H1 (cell line): ENCODE data around the gene UBE2V1.

Experiments used
- ASH2L ChIP-seq: fragments of 200-600, 300-600 bp; sonication (generic); IDR thresholded peaks from one replicate; pipeline ENCODE4 v1.7.1; 2017; ENCODE audit warnings: low read length
- CEBPB ChIP-seq: IDR thresholded peaks from 2 replicates; pipeline ENCODE4 v1.6.1; 2012; ENCODE audit warnings: low read depth, low read length
- CHD2 ChIP-seq: IDR thresholded peaks from 2 replicates; pipeline ENCODE4 v1.6.1; 2012; ENCODE audit warnings: low read length, improper control_type of control experiment
- CTCF ChIP-seq, 3 experiments: IDR thresholded peaks; 1 replicate in 2 of 3; 2 replicates in 1 of 3; pipeline versions ENCODE4 v1.5.1 to v1.6.1; 2011; ENCODE audit warnings: low read length in 3 of 3, mild to moderate bottlenecking in 3 of 3, inconsistent platforms in 2 of 3, low read depth in 1 of 3, moderate library complexity in 1 of 3; ENCODE audit not compliant: insufficient read depth in 1 of 3; ENCODE audit errors: control extremely low read depth in 1 of 3
- EP300 ChIP-seq, 2 experiments: IDR thresholded peaks; 1 replicate in 1 of 2; 2 replicates in 1 of 2; pipeline ENCODE4 v1.6.1; 2011 to 2012; ENCODE audit warnings: low read depth in 2 of 2, low read length in 2 of 2, mild to moderate bottlenecking in 2 of 2, borderline replicate concordance in 1 of 2, inconsistent platforms in 1 of 2, moderate library complexity in 1 of 2
- HDAC2 ChIP-seq, 2 experiments: fragments of 300-600 bp in 1 of 2; sonication (generic) in 1 of 2; IDR thresholded peaks; 2 replicates each; pipeline ENCODE4 v1.6.1; 2011 to 2012; ENCODE audit warnings: low read depth in 2 of 2, low read length in 2 of 2, mild to moderate bottlenecking in 2 of 2, moderate library complexity in 2 of 2, borderline replicate concordance in 1 of 2, inconsistent platforms in 1 of 2
- PHF8 ChIP-seq: fragments of 200-600 bp; sonication (generic); conservative IDR thresholded peaks from 2 replicates; pipeline ENCODE4 v1.7.1; 2012; ENCODE audit warnings: low read depth, mild to moderate bottlenecking, inconsistent platforms, low read length, moderate library complexity
- POLR2AphosphoS5 ChIP-seq: IDR thresholded peaks from 2 replicates; pipeline ENCODE4 v1.6.1; 2011; ENCODE audit warnings: low read depth, low read length
- RBBP5 ChIP-seq: IDR thresholded peaks from 2 replicates; pipeline ENCODE4 v1.7.1; 2012; ENCODE audit warnings: low read depth, mild to moderate bottlenecking, inconsistent platforms, low read length, moderate library complexity, borderline replicate concordance
- RFX5 ChIP-seq: IDR thresholded peaks from 2 replicates; pipeline ENCODE4 v1.6.1; 2011; ENCODE audit warnings: low read depth, low read length, improper control_type of control experiment, borderline replicate concordance

- no peak for TF ChIP-seq POLR2AphosphoS5
- TF ChIP-seq CTCF (IDR thresholded peaks at IDR 0.05; ENCODE audit: control extremely low read depth in 1 of 3, insufficient read depth in 1 of 3, low read depth in 1 of 3, low read length in 3 of 3): no peak
- TF ChIP-seq PHF8: no peak
- no peak for TF ChIP-seq RBBP5
- no peak for TF ChIP-seq ASH2L
- TF ChIP-seq HDAC2 (IDR thresholded peaks at IDR 0.05; ENCODE audit: borderline replicate concordance in 1 of 2, low read depth in 2 of 2, low read length in 2 of 2): no peak
- no peak for TF ChIP-seq CEBPB
- no peak for TF ChIP-seq EP300 (IDR thresholded peaks at IDR 0.05; ENCODE audit: borderline replicate concordance in 1 of 2, low read depth in 2 of 2, low read length in 2 of 2)
- TF ChIP-seq RFX5: no peak
- no peak for TF ChIP-seq CHD2
Observed at GRCh38 chr20:50125279-50125678, 12.3 kb upstream of the UBE2V1 start.
